AG09309 (cell line): ENCODE results near the gene PRKCZ.

Experiments
- DNase-seq: peaks from one replicate; pipeline ENCODE4 v3.0.0-alpha.2; 2010; ENCODE audit warnings: low read depth
- H3K4me3 ChIP-seq: 2 replicates; pipeline ENCODE4 v1.5.1; 2011; ENCODE audit warnings: mild to moderate bottlenecking, low read depth, low read length, moderate library complexity; ENCODE audit not compliant: control insufficient read depth
- TF ChIP-seq, protein P1 (sequence below): IDR thresholded peaks from 2 replicates; pipeline ENCODE4 v1.5.1; 2011; ENCODE audit warnings: mild to moderate bottlenecking, low read depth, low read length, inconsistent platforms; ENCODE audit not compliant: insufficient read depth, control insufficient read depth; ENCODE audit errors: missing control alignments

The PRKCZ gene

DNA sequence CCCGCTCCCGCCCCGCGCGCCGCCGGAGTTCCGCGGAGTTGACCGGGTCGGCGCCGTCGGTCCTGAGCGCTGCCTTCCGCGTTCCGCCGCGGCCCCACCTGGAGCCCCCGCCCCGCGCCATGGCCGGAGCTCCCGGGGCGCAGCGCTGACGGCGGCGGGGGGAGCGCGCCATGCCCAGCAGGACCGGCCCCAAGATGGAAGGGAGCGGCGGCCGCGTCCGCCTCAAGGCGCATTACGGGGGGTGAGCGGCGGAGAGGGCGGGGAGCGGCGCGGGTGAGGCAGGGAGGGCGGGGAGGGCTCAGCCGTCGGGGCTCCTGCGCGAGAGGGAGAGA, 216 bp downstream of the PRKCZ start:
- TF ChIP-seq, protein P1, sequence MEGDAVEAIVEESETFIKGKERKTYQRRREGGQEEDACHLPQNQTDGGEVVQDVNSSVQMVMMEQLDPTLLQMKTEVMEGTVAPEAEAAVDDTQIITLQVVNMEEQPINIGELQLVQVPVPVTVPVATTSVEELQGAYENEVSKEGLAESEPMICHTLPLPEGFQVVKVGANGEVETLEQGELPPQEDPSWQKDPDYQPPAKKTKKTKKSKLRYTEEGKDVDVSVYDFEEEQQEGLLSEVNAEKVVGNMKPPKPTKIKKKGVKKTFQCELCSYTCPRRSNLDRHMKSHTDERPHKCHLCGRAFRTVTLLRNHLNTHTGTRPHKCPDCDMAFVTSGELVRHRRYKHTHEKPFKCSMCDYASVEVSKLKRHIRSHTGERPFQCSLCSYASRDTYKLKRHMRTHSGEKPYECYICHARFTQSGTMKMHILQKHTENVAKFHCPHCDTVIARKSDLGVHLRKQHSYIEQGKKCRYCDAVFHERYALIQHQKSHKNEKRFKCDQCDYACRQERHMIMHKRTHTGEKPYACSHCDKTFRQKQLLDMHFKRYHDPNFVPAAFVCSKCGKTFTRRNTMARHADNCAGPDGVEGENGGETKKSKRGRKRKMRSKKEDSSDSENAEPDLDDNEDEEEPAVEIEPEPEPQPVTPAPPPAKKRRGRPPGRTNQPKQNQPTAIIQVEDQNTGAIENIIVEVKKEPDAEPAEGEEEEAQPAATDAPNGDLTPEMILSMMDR, result no peak
- DNase-seq, result no peak
- H3K4me3 ChIP-seq, result no peak overlapping the region

DNA sequence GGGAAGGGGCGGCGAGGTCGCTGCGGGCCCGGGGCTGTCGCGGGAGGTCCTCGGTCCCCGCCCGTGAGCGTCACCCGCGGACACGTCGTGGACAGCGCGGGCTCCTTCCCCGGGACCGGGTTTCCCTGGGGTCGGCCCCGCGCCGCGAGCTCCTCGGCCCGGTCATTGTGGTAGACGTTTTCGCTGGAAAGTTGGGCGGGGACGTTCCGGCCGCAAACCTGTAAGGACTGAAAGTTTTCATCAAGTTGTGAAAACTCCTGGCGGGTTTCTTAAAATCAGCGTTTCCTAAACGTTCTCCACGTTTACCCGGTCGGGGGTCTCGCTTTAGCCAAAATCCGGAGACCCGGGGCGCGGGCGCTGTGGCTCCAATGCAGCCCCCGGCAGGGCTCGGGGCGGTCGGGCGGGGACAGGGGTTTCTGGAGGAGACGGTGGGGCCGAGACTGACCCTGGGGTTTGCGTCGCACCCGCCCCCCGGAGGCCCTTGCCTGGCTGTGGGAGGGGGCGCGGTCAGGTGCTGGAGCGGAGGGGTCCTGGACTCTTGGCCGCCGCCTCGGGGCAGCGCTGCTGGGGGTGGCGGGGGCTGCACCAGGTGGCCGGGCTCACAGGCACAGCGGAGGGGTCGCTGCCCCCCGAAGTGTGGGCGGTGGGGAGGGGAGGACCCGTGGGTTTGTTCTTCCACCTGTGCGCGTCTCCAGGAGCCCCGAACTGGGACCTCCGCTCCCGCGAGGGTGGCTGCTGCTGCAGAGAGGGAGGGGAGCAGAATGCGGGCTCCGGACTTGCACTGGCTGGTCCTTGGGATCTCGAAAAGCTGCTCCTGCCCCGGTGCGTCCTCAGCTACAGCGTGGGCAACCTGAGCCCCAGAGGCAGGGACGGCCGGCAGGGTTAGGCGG, 827 bp downstream of the PRKCZ start:
- no peak for DNase-seq
- H3K4me3 ChIP-seq, result no peak overlapping the region
- TF ChIP-seq, protein P1, result no peak

DNA sequence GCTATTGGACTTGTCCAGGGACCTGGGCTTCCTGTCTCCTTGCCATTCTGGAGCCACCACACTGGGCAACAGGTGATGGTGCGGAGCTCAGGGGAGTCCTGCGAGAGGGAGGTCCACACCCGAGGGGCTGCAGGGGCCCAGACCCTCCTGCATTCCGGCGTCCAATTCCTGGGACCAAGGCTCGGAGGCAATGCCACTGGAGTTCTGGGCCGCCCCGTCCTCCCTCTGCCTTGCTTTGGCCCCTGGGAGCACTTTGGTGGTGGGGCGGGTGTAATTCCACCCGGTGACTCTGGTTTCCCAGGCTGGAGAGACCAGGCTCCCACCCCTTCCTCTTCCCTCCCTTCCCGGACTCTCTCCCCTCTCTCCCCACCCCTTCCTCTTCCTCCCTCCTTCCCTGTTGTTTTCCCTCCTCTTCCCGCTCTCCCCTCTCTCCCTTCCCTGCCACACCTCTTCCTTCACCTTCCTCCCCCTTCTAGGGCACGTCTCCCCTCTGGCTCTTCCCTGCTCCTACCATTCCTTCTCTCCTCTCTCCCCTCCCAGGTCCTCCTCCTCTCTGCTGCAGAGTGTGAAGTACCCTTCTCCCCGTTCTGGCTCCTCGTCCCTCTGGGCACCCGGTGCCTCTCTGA, 2.0 kb downstream of the PRKCZ start:
- TF ChIP-seq, protein P1, result no peak
- no peak for DNase-seq
- no peak overlapping the region for H3K4me3 ChIP-seq

DNA sequence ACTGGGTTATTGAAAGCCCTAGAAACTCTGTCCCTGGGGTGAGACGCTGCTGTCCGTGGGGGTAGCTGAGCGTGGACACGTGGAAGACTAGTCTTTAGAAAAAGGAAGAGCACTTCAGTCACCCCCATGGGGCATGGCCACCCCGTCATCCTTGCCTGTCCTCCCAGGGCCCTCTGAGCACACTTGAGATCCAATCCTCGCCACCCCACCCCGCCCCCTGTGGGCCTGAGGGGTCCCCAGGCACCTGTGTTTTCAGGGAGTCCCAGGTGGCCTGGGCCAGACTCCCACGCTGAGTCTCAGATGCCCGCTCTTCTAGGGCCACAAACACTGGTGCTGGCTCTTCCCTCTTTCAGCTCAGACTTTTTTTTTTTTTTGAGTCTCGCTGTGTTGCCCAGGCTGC, 2.5 kb downstream of the PRKCZ start:
- TF ChIP-seq, protein P1, result no peak
- H3K4me3 ChIP-seq, result no peak overlapping the region
- no peak for DNase-seq

DNA sequence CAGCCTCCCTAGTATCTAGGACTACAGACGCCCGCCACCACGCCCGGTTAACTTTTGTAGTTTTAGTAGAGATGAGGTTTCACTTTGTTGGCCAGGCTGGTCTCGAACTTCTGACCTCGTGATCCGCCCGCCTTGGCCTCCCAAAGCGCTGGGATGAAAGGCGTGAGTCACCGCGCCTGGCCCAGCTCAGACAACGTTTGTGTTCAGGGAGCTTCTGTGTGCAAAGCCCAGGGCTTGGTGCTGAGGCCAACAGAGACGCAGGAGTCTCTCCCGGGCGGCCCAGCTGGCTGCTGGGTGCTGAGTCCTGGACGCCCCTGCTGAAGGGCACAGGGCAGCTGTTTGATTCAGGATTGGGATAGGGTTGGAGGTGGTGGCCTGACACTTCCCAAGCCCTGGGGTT, 3.0 kb downstream of the PRKCZ start:
- no peak for DNase-seq
- TF ChIP-seq, protein P1, result no peak
- H3K4me3 ChIP-seq, result no peak overlapping the region

DNA sequence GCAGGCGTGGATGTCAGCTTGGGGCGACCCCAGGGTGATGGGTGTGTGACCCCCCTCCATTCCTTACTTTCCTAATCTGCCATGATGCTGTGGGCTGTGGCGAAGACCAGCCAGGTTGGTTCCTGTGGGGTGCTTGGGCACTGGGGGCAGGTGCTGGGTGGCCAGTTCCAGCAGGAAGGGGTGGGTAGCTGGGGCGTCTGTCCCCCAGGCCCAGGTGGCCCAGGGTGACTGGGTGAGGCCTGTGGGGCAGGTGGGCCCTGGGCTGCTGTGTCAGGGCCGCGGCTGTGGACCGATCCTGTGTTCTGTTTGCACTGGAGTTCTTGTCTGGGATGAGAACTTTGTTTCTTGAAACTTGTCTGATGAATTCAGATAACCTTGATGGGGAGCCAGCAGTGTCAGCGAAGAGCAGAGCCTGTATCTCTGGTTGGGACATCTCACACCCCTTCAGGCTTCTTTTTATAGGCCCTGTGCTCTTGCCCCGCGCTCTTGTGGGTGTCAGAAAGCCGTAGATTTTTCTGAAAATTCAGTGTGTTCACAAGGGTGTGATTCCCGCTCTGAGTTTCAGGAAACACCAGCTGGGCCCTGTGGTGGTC, 3.7 kb downstream of the PRKCZ start:
- H3K4me3 ChIP-seq, result no peak overlapping the region
- TF ChIP-seq, protein P1, result no peak
- no peak for DNase-seq
